A172 (cell line): ENCODE data around the gene DGKD. TPM values are rescaled to one million over a fixed set of nuclear protein-coding genes. Genes with fewer than 3 reads are reported as not detected.
"Not testable (repeated sequence)": the region's sequence is repeated elsewhere in the genome, so short reads cannot be mapped to it uniquely, and the experiment has no call there.

Source experiments
- DNase-seq: peaks from one replicate; pipeline ENCODE4 v3.0.0-alpha.2; 2015; ENCODE audit warnings: low spot score
- total RNA-seq: library from RNA; depleted of rRNA; stranded (reverse); fragments of >200 nt; shearing (Covaris generic); gene quantifications from 2 replicates; pipeline ENCODE4 v1.2.3, GENCODE V29; 2014

DGKD gene
- total RNA-seq, 1 experiment from 2014 or later: 16.4 TPM

DNA sequence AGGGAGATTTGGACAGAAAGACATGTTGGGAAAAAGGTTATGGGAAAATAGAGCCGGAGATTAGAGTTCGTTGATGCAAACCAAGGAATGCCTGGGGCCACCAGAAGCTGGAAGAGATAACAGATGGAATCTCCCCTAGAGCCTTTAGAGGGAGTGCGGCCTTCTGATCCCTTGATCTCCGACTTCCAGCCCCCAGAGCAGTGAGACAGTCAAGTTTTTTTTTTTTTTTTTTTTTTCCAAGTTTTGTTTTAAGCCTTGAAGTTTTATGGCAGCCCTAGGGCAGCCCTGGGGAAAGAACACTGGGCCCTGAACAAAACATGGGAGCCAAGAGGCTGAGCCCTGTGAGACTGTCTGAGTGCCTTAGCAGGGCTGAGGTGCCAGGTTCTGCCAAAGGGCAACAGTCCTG, 6.5 kb downstream of the DGKD start:
- no peak for DNase-seq

DNA sequence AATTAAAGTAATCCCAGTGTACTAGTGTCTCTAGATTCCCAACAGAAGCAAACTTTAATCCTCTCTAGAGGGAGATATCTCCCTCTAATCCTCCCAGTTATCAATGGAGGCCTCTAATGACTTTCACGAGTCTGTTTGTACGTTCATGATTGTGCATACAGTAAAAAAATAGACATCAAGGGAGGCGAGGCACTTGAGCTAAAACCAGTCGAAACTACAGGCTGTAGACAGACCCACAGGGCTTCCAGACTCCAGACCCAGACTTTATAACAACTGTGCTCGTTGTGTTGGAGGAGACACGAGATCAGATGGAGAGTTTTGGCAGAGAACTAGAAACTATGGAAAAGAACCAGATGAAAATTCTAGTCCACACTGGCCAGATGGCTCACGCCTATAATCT, 7.0 kb downstream of the DGKD start:
- DNase-seq: no peak

DNA sequence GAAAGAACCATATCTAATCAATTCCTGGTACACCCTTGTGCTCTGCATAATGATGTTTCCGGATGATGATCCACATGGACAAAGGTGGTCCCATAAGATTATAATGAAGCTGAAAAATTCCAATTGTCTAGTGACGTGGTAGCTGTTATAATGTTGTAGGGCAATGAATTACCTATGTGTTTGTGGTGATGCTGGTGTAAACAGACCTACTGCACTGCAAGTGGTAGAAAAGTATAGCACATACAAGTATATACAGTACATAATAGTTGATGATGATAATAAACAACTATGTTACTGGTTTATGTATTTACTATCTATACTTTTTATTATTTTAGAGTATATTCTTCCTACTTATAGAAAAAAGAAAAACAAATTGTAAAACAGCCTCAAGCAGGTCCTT, 8.4 kb downstream of the DGKD start:
- DNase-seq: no peak

DNA sequence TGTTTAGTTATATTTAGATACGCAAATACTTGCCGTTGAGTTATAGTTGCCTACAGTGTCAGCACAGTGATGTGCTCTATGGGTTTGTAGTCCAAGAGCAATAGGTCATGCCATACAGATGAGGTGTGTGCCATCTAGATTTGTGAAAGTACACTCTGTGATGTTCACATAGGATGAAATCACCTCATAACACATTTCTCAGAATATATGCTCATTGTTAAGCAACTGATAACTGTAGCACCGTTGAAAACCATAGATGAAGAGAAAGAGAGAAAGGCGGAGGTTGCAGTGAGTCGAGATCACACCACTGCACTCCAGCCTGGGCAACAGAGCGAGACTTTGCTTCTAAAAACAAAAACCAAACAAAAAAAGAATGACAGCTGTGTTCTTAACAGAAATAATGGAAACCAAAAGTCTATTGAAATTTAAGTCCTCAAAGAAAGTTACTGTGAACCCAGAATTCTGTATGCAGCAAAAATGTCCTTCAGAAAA, 9.5 kb downstream of the DGKD start:
- DNase-seq: no peak

DNA sequence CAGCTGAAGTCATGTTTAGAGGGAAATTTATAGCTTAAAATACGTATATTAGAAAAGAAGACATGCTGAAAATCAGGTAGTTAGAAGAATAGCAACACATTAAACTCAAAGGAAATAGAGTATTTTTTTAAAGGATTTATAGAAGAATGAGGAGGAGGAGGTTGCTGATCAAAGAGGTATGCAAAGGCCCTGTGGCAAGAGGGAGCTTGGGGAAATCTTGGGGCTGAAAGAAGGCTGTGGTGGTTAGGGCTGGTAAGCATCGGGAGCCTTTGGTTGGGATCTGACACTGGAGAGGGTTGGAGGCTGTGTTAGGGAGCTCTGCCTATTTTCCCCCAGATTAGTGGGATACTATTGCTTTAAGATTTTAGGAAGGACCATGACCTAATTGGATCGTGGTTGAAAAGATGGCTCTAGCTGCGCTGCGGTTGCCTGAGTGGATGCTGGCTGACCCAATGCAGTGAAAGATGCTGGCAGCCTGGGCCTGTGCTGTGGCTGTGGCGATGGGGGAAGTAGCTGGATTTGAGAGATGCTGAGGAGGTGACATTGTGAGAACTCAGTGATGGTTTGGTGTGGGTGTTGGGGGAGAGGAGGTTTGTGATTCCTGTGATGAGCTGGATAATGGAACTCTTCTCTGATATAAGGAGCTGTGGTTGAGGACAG, 11.7 kb downstream of the DGKD start:
- no peak for DNase-seq

DNA sequence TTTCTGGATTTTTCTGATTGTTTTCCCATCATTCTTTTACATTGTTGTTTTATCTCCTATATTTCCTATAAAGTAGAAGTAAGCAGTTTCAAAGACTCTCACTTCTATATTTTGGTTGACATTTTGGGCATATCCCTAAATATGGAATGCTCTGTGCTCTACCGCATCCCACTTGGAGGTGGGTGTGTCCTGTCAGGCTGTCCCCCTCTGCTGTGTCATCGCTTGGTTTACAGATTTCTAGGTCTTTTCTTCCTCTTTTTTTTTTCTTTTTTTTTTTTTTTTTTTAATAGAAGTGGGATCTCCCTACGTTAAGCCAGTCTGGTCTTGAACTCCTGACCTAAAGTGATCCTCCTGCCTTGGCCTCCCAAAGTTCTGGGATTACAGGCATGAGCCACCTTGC, 13.3 kb downstream of the DGKD start:
- DNase-seq: no peak

DNA sequence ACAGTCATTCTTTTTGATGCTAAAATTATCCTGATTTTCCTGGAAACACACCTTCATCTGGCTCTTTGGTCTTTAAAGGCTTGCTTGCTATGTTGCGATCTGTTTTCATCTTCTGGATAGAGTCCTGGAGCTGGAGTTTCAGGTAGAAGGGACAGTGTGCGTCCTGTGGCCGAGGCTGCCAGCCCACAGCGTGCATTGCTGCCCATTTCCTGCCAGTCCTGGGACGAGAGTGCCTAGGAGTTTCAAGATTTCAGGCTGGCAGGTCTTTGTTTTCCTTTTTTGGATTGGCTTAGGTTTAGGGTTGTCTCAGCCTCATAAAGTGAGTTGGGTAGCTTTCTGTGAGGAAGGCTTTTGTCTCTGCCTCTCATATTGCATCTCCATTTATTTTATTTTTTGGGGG, 14.5 kb downstream of the DGKD start:
- DNase-seq: no peak

DNA sequence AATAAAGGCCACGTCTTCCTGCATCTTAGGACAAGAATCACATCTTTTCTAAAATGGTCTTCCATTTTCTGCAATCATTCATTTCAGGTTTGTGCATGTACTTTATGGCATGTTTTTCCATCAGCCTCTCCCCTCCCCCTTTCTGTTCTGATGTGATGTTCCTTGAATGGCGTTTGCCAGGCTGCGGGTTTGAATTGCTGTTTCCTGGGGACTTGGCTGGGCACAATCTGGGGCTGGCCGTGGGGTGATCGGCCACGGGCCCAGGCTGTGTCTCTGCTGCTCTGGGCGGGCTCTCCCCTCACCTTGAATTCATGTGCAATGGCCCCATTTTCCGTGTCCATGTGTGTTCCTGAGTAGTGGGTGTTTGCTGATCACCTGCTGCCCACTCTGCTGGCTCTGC, 15.2 kb downstream of the DGKD start:
- DNase-seq: no peak

DNA sequence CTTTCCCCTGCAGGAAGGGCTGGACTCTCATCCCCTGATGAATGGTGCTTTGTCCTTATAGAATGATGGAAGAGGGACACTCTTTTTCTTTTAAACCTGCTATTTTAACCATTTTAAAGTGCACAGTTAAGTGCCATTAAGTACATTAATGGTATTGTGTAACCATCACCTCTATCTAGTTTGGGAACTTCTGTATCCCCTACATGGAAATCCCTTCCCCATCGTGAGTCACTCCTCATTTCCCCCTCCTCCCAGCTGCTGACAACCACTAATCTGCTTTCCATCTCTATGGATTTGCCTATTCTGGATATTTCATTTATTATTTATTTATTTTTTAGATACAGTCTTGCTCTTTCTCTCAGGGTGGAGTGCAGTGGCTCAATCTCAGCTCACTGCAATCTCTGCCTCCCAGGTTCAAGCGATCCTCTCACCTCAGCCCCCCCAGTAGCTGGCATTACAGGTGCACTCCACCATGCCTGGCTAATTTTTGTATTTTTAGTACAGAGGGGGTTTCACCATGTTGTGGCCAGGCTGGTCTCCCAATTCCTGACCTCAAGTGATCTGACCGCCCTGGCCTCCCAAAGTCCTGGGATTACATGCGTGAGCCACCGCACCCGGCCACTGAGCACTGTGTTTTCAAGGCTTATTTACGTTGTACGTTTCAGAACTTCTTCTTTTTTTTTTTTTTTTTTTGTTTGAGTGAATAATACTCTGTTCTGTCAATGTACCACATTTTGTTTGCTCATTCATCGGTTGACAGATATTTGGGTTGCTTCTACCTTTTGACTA, 15.8 kb downstream of the DGKD start:
- no peak for DNase-seq

DNA sequence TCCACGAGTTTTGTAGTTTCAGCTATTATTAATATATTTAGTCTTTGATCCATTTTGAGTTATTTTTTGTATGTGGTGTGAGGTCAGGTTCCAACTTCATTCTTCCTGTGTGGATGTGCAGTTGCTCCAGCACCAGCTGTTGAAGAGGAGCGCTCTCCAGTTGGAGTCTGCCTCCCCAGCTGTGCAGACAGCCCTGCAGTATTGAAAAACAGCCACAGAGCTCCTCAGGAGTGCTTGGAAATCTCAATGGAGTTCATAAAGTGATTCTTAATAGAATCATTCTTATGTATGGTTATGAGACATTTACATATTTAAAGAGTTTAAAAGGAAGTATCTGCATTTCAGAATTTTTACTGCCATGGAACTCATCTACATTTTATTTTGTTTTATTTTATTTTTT, 17.3 kb downstream of the DGKD start:
- no peak for DNase-seq

DNA sequence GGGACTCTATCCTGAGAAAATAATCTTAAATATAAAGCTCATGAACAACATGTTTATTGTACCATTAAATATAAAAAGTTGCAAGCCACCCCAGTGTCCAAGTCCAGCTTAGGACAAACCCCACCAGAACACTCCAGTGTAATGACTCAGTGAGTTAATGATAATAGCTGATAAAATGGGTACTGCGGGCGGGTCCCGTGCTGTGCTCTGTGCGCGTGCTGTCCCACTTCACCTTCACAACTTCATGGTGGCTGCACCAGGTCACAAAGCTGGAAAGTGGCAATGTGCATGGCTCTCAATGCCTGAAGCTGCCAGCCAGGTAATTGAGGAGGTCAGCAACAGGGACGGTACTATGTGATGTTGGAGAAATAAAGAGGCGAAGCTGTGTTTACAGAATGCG, 18.6 kb downstream of the DGKD start:
- DNase-seq: no peak

DNA sequence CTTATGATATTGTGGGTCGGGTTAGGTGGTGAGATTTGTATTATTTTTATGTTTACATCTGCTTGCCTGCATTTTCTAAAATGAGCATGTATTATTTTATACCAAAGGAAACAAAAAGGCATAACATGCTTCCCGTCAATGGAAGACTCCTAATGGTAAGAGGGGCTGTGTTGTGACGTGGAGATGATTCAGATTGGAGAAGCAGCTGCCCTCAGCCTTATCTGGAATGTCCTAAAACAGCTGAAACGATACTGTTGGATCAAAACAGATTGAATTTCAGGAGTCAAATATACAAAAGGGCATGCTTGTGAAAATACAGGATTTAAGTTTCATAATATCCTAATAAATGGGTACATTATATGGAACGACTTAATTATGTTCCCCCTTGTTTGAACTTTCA, 19.0 kb downstream of the DGKD start:
- no peak for DNase-seq

DNA sequence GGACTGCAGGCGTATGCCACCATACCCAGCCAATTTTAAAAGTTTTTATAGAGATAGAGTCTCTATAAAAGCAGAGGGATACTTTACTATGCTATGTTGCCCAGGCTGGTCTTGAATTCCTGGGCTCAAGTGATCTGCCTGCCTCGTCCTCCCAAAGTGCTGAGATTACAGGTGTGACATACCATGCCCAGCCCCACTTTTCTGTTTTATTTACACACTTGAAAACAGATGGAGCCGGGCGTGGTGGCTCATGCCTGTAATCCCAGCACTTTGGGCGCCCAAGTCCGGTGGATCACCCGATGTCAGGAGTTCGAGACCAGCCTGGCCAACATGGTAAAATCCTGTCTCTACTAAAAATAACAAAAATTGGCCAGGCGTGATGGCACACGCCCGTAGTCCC, 20.5 kb downstream of the DGKD start:
- not testable (repeated sequence) for DNase-seq

DNA sequence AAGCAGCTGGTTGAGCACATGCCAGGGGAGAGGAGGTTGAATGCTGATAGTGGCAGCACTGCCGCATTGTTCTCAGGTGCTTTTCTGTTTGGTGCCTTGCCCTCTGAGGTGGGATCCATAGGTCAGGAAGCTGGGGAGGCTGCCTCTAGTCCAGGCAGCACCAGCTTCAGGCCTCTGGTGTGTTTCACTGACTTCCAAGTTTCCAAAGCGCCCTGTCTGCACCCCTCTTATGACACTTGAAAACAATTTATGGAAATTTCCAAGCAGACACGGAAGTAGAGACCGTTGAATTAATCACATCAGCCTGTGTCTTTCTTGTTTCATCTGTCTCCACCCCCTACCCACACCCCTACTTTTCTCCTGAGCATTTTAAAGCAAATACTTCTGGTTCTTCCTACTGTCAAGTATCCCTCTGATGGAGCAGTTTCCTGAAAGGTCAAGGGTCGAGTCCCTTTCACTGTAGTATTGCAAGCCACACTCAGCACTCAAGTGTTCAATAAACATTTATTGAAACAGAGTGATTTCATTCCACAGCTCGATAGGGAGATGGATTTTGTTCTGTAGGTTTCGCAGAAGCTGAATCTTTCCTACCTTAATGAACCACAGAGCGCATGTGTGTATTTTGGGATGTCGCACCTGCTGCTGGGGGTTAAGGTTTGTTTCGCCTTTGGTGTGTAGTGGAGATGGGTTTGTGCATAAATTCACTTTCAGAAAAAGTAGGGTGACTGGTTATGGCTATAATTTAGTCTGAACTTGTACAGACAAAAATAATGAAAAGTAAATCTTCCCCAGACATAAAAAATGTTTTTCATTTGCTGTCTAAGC, 21.4 kb downstream of the DGKD start:
- no peak for DNase-seq

DNA sequence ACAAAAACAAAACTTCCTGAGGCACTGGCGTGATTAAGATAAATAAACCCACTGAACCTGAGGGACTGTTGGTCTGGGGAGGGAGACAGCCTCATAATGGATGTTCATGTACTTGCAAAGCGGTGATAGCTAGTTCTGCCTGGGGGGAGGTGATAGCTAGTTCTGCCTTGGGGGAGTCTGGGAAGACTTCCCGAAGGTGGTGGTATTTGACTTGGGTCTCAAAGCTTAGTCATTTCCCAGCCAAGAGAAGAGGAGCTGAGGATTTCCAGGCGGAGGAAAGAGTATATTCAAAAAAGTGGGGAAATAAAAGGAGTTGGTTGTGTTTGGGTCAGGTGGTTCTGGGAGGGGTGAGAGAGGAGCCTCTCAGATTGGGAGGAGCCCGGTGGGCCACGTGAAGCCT, 24.7 kb downstream of the DGKD start:
- no peak for DNase-seq

DNA sequence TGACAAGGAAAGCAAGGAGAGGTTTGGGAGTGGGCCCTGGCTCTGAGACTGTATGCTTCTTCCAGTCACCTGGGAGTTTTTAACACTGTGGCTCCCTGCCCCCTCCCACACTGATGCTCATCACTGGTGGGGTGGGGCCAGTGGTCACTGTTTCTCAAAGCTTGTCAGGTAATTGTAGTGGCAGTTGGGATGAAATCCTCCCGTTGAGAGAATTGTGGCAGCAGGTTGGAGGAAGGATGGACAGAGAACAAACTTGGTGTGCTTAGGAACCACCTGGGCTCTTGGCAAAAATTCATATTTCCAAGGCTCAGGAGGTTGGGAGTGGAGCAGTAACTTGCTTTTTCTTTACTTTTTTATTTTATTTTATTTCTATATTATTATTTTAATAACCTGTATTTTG, 25.1 kb downstream of the DGKD start:
- no peak for DNase-seq

DNA sequence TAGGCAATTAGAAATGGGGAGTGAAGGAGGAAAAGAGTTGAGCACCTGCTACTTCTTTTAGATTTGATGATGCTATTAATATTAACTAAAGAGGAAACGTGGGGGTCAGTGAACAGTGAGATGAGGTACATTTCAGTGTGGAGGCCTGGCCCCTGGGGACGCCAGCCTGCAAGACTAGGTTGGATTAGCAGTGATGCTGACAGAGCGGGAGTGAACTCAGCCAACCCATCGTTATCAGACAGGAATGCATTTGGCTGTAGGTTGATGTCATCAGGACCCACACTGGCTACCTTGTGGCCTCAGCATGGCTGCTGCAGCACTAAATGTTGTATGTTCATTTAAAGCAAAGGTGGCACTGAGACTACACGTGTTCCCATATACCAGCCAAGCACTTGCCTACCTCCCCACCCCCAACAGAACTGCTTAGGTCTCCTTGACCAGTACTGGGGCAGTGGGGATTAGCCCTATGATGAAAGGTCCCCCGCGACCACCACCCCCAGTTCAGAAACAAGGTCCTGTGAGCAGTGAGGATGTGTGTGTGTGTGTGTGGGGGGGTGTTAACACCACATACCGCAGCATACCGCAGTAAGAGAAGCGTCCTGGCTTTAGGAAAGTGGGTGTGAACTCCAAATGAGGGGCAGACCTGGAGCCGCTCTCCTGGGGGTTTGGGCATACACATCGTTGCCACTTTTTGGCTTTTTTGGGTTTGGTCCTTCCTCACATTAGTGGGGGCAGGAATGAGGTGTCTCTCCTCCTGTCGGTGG, 26.0 kb downstream of the DGKD start:
- DNase-seq: no peak

DNA sequence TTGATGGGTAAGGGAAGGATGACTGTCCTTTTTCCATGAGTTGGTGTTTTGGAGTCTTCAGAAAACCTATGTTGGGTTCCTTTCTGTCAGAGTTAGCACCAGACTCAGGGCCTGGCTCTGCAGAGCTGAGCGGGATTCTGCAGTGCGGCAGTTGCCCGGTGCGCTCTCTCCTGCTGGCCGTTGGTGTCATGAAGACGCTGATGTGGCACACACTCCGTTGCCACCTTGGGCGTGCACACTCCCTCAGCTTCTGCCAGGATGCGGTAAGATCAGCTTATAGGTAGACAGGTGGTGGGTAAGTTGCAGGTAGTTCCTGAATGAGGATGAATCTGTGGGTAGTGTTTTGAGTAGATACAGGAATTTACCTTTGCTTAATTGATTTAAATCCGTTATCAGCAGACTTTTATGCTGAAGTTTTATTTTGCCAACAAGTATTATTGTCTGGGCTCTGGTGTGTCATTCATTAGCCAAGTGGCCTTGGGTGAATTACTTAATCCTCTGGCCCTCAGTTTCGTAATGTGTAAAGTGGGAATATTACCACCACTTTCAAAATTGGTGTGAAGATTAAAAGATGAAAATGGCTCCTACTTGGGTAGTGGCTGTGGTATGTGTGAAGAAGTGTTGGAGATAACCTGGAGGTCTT, 26.8 kb downstream of the DGKD start:
- no peak for DNase-seq

DNA sequence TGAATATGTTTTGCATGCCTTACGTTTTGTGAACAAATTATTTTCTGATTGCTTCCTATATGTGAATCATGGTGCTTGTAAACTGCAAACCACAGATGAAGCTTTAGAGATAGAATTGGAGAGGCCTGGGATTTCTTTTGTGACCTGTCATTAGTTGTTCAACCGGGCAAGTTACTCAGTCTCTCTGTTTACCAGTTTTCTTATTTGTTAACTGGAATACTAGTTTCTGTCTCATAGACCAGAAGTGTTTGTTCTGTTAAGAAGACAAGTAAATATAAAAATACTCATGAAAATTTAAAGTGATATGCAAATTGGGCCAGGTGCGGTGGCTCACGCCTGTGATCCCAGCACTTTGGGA, 27.3 kb downstream of the DGKD start:
- no peak for DNase-seq

DNA sequence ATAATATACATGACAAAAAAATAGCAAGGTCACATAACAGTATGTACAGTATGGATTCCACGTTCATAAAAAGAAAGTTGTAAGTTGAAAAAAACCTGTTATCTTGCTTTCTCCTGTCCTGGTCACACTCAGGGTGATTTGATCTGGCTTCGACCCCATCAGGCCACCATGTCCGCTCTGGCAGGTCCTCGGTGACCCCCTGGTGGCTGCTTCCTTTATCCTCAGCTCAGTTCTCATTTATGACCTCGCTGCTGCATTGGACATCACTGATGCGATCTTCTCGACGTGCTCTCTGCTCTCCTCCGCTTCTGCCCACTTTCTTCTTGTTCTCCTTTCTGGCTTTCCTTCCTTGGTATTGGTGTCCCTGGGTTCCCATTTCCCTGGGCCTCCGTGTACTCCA, 29.7 kb downstream of the DGKD start:
- DNase-seq: no peak

DNA sequence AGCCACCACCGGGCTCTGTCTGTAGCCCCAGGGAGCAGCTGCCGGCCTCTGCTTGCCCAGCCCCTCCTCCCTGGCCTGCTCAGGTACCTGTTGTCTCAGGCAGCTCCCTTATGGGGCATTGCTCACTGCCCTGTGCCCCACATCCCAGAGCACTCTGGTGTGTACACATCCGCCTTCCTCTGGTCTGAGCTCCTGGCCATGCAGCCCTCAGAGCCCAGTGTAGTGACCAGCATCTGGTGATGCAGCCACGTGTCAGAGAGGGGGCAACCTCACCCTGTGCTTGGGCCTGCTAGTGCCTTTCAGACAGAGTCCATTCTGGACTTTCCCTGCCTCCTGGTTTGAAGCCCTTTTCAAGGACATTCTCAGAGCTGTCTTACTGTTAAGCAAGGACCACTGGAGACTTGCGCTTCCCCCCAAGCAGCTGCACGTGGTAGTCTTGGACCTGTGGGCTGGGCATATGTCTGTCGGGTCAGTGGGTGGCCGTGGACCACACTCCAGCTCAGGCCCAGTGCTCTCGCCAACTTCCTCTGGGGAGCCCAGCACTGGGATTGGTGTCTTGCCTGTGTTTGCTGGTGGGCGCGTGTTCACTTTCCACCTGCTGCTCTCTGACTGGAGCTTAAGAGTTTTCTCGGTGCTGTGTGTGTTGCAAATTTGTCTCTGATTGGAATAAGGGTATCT, 30.7 kb downstream of the DGKD start:
- no peak for DNase-seq
